Stimulated activated CD4-positive, alpha-beta T cell treated with anti-CD3 and anti-CD28 coated beads, Interleukin-2, amount 100 ng/mL, for 48 hours (primary cell): ENCODE measurements around the gene PSMB3.

Experiments
- DNase-seq, 2 donors: peaks; one replicate each; pipeline ENCODE4 v3.0.0-alpha.2; 2020

The PSMB3 gene

GRCh38 chr17:38752308-38753070 is at the start of gene PSMB3:
Gene PSMB3 (plus strand): TSS chr17:38752741. CDS start chr17:38752827, 86 bp downstream.
- DNase-seq: peak; percentile 93 to 94

DNA sequence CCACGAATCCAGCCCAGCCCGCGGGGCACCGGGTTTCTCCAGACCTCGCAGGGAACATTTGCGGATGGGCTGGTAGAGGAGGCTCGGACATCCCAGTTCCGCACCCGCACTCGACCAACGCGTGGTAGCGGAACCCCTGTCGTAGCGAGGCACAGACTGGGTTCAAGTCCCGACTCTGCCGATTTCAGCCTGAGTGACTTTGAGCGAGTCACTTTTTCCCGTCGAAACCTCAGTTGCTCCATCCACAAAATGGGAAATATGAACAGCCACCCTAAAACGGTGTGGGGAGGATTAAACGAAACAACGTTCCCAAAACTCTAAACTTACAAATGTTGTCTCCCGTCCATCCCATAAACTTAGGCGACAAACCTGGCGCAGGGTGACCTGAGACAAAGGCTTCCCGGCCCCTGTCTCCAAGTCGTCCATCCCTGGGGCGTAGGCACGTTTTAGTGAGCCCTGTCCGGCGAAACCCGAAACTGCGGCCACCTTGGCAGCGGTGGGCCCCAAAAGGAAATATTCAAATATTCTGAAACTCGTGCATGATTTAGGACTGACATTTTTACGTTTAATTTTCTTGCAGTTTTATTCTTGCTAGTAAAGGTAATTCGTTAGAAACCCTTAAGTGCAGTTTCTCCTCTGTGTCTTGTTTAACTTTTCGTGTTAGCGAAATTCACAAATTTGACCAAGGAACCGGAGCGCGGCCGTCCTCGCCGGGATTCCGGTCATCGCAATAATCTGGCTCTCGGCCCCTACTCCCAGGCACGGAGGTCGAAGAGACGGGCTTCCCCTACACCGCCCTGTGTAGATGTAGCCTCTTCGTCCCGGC is 49.4 kb upstream of the PSMB3 start:
- peak; percentile 26 to 34 for DNase-seq

DNA sequence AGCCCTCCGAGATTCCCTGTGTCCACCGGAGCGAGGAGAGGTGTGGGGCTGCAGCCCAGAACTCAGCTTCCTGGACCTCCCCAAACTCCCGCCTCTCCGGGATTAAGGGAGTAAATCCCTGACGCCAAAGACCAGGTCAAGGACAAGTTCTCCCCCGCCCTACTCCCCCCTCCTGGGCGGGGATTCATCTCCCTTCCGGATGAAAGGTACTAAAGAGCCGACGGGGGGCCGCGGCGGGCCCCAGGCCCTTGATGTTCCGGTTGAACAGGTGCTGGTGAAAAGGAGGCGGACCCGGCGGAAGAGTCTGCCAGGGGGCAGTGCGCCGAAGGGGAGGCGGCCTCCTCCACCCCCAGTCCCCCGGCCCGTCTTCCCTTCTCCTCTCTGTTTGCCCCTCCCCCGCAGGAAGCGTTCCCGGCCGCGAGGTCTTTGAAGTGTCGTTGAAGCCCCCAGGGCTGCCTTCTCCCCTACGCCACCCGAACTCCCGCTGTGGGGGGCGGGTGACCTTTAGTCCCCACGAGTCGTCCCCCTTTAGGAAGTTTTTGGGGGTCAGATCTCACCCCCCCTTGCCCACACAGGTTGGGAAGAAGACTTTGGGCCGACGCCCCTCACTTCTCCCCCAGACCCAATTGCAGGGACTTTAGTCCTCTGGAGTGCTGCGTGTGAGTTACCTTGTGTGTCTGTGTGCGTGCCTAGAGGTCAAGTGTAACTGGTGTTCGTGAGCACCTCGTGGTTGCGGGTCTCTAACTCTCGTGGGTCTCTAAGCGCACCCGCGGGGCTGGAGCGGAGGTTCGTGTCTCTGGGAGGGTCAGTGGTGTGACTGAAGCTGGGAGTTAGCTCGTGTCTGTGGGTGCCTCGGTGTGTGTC is 48.6 kb upstream of the PSMB3 start:
- peak; percentile 78 to 81 for DNase-seq

DNA sequence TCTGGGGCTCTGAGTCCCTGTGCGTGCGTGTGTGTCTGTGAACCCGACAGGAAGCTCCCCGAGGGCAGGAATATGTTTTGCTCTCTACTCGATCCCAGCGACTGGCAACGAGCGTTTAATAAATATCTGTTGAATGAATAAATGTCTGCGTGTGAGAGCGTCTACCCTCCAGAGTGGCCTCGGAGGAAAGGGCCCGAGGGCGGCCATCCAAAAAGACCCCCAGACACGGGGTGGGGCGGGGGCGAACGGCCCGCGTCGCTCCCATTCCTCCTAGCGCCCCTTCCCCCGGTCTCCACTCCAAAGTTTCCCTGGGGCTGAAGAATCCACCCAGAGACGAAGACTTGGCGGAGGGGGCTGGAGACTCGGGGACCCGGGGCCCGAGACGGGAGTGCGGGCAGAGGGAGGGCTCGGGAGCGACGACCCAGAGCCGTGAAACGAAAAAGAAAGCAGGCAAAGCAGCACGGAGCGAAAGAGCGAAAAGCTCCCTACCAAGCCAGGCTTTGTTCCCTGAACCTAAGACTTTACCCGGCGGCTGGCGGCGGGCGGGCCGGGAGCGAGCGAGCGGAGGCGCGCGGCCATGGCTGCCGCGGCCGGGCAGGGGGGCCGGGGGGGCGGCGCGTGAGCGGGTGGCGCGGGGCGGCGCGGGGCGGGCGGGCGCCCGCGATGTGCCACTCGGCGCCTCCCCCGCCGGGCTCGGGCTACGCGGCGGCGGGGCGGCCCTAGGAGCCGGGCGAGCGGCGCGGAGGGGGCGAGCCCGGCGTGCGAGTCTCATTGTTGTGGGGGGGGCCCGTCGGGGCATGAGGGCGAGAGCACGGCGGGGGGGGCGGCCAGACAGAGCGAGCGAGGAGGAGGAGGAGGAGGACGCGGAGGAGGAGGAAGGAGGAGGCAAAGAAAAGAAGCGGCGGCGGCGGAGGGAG is 47.7 kb upstream of the PSMB3 start, which contains the start of gene MLLT6:
Gene MLLT6 (plus strand): TSS at position 668 of the 917 bp plus-strand sequence. CDS start 360 bp downstream, outside the sequence.
- peak; percentile 51 to 56 for DNase-seq

DNA sequence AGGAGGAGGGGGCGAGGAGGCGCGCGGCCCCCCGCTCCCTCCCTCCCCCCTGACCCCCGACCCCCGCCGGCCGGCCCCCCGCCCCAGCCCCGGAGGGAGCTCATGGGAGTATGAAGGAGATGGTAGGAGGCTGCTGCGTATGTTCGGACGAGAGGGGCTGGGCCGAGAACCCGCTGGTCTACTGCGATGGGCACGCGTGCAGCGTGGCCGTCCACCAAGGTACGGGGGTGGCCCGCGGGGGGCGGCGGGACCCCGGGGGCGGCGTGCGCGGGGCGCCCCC is 47.1 kb upstream of the PSMB3 start:
- DNase-seq: no peak

DNA sequence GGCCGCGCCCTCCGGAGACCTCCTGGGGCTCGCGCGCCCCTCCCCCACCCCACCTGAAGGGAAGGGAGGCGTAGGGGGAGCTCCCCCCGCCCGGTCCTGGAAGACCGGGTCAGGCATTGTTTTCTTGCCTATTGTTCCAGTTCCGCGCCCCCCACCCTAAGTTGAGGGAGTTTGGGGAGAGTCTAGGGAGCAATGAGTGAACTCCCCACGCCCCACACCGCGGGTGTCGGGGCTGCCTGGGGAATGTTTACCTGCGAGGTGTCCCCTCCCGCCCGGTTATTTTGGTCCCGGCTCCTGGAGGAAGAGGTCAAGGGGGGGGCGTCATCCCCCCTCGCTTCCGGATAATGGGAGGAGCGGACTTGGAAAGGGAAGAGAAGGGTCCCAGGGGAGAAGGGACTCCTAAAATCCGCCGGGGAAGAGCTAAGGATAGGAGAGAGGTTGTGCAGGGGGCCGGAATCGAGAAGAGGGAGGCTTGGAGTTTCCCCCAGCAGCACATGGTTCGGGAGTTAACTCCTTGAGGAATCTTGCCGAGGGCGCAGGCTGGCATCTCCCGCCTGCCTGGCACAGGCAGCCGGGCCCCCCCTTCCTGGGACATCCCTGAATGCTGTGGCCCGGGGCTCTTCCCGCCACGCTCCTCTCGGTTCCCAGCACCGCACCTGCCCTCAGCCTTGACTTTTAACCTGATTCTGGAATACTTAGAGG is 46.6 kb upstream of the PSMB3 start:
- peak in 1 of 2 donors; percentile 23 for DNase-seq

- no peak for DNase-seq
Observed at GRCh38 chr17:38706505-38707216, 45.9 kb upstream of the PSMB3 start.

- no peak for DNase-seq
Observed at GRCh38 chr17:38707678-38708351, 44.7 kb upstream of the PSMB3 start.

GRCh38 chr17:38709104-38709820 is 43.3 kb upstream of the PSMB3 start:
- no peak for DNase-seq

DNA sequence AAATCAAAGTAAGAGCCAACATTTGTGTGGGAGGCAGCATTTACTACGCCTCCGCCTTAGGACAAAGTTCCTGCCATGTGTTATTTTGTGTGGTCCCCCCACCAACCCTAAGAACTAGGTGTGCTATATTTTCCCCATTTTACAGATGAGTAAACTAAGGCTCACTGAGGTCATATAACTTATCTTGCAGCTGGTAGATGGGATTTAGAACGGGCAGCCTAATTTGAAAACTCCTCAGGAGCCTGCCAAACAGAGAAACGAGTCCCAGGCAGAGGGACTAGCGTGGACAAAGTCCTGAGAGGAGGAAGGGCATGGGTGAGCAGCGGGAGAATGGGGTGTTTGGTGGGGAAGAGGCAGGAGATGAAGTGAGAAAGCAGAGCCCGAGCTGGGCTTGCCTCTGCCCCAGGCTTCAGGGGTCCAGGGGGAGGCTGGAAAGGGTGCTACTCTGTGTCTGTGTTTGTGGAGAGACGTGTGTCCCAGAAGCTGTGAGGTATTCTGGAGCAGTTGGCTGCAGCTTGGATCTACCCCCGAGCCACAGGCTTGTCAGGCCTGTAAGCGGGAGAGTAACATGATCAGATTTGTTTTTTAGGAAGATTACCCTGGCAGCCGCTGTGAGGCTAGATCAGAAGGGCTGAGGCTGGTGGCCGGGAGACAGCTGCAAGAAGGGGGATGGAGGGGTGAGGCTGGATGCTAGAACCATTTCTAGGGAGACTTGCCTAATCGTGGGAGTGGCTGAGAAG is 42.5 kb upstream of the PSMB3 start:
- no peak for DNase-seq

DNA sequence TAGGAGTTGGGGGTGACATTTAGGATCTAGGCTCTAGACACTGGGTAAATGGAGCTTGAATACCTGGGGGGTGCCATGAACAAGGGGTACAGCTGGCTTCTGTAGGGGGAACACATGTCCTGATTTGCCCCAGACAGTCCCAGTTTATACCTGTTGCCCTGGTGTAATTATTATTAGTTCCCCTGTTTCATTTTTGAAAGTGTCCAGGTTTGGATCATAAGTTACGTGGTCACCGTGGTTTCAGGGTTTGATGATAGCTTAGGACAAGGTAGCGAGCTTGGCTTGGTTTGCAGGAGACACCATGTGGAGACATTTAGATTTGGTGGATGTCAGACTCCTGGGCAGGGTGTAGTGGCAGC is 42.0 kb upstream of the PSMB3 start:
- DNase-seq: no peak

DNA sequence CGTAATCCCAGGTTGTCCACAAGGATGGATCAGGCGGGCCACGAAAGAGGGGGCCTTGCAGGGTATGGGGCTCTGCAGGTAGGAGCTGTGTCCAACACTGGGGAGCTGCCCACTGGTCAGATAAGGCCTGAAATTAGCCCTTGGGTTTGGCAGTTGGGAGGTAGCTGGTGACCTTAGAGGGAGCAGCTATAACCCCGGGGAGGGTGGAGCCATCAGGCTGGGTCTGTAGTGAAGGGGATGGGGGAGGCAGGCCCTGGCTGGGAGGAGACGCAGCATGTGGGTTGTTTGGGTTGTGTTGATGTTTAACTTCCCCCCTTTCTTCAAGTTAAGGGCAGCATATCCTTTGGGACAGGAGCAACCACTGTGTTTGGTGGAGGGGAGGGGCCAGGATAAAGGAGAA is 41.6 kb upstream of the PSMB3 start:
- DNase-seq: no peak

GRCh38 chr17:38711792-38712571 is 40.6 kb upstream of the PSMB3 start:
- no peak for DNase-seq

GRCh38 chr17:38712593-38712992 is 39.9 kb upstream of the PSMB3 start:
- no peak for DNase-seq

GRCh38 chr17:38713456-38714075 is 39.0 kb upstream of the PSMB3 start:
- no peak for DNase-seq

DNA sequence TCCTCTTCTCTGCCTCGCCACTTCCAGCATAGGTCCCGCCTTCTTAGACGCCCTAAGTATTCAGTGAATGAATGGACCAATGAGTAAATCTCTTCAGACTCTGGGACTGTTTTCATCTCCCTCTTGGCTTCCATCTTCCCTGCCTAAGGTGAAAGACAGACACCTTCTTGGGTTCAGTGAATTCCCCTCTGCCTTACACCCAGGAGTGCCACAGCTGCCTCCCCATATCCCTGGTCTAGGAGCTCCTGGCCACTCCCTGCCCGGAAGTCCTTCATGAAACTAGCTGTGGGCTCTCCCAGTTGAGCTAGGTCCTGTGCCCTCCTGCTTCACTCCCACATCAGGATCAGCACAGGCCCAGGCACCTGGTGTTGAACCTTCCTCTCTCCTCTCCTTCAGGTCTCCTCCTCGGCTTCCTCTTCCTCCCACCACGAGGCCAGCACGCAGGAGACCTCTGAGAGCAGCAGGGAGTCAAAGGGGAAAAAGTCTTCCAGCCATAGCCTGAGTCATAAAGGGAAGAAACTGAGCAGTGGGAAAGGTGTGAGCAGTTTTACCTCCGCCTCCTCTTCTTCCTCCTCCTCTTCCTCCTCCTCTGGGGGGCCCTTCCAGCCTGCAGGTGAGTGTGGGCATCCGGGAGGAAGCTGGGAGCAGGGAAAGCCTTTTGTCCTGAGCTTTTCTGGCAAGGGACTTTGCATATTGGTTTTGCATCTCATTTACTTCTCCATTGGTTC is 37.2 kb upstream of the PSMB3 start:
- DNase-seq: no peak
